Muscle layer of colon (tissue), 2 donors: ENCODE measurements around the gene GNG8.

Source experiments
- H3K27ac ChIP-seq: one replicate; pipeline ENCODE4 v1.7.0; 2013; ENCODE audit warnings: low read depth, mild to moderate bottlenecking, low read length, moderate library complexity
- H3K27me3 ChIP-seq, 2 donors: one replicate each; pipeline ENCODE4 v1.7.0; 2013; ENCODE audit warnings: low read length in 2 of 2, mild to moderate bottlenecking in 2 of 2; ENCODE audit not compliant: insufficient read depth in 2 of 2, control insufficient read depth in 1 of 2
- H3K36me3 ChIP-seq: one replicate; pipeline ENCODE4 v1.7.0; 2013; ENCODE audit warnings: mild to moderate bottlenecking, low read length; ENCODE audit not compliant: insufficient read depth
- H3K4me1 ChIP-seq: one replicate; pipeline ENCODE4 v1.7.0; 2013; ENCODE audit warnings: mild to moderate bottlenecking, low read length; ENCODE audit not compliant: insufficient read depth
- H3K4me3 ChIP-seq, 2 donors: one replicate each; pipeline ENCODE4 v1.7.0; 2013; ENCODE audit warnings: low read length in 2 of 2, low read depth in 1 of 2, mild to moderate bottlenecking in 1 of 2, moderate library complexity in 1 of 2
- H3K9ac ChIP-seq: one replicate; pipeline ENCODE4 v1.7.0; 2013; ENCODE audit warnings: low read length
- H3K9me3 ChIP-seq: one replicate; pipeline ENCODE4 v1.7.0; 2013; ENCODE audit warnings: mild to moderate bottlenecking, low read length
- donor health status: abdominal sarcoma.
- donor health status: Adenocarcinoma of cecum.

GNG8 gene

DNA sequence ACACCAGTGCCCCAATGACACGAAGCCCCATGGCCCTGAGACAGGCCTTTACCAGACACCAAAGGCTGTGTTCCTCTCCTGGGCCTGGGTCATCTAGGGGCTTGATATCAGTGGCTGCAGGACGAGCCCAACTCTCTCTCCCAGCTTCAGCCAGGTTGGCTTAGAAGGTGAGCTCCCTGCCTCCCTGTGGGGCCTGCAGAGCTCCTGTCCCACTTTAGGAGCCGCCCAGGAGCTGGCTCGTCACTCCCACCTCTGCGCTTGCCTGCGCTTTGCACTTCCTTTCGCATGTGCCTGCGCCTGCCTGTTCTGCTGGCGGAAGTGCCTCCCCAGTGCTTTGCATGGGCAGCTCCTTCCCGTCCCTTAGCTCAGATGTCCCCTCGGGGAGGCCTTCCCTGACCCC is 30.0 kb downstream of the GNG8 start:
- no peak overlapping the region for H3K27ac ChIP-seq
- H3K27me3 ChIP-seq = no peaks in the 10 kb centered on the region
- H3K9me3 ChIP-seq = no peaks in the 10 kb centered on the region
- H3K4me1 ChIP-seq = peaks cover 40% of the 10 kb centered on the region
- peak overlapping the region; percentile 17 for H3K9ac ChIP-seq
- H3K36me3 ChIP-seq = peaks cover 50% of the 10 kb centered on the region
- H3K4me3 ChIP-seq = no peak overlapping the region

DNA sequence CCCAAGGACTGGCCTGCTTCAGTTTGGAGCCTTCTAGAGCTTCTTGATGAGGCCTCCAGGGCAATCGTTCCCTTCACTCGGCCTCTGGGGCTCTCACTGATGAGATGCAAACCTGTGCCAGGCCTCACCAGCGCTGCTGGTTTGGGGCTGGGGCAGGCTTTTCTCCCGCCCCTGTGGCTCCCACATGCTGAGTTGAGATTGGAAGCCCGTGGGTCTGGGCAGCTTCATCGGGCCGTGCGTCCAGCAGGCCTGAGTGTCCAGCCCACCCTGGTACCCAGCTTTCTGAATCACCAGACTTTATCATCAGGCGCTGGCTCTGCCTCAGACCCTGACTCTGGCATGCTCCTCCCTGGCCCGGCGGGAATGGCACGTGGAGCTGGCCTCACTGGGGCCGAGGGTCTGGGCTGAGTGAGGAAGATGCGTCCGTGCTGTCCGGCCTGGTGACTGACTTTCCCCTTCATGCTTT is 30.6 kb downstream of the GNG8 start:
- Histone ChIP-seq H3K36me3 (peaks cover 45% of the 10 kb centered on the region), H3K27me3 (no peaks in the 10 kb centered on the region), H3K4me1 (peaks cover 40% of the 10 kb centered on the region), H3K4me3 (peak overlapping the region in 1 of 2 donors; percentile 3), H3K9me3 (no peaks in the 10 kb centered on the region), H3K27ac (no peak overlapping the region), H3K9ac (peak overlapping the region; percentile 17)

GRCh38 chr19:46604781-46605355 is 31.1 kb downstream of the GNG8 start:
- H3K9me3 ChIP-seq = no peaks in the 10 kb centered on the region
- H3K27me3 ChIP-seq = no peaks in the 10 kb centered on the region
- peaks cover 43% of the 10 kb centered on the region for H3K4me1 ChIP-seq
- peaks cover 43% of the 10 kb centered on the region for H3K36me3 ChIP-seq
- no peak overlapping the region for H3K9ac ChIP-seq
- H3K27ac ChIP-seq = no peak overlapping the region
- H3K4me3 ChIP-seq = peak overlapping the region in 1 of 2 donors; percentile 3

- Histone ChIP-seq H3K27ac (peak overlapping the region; percentile 91), H3K4me1 (peaks cover 44% of the 10 kb centered on the region)
Measured at GRCh38 chr19:46603752-46604231, 32.2 kb downstream of the GNG8 start.

GRCh38 chr19:46603195-46603637 is 32.8 kb downstream of the GNG8 start:
- Histone ChIP-seq H3K27me3 (no peaks in the 10 kb centered on the region), H3K36me3 (peaks cover 26% of the 10 kb centered on the region), H3K9ac (peak overlapping the region; percentile 96), H3K27ac (peak overlapping the region; percentile 91), H3K9me3 (no peaks in the 10 kb centered on the region), H3K4me1 (peaks cover 44% of the 10 kb centered on the region), H3K4me3 (peak overlapping the region; percentile 84 to 99)

More at GRCh38 chr19:46603752-46604231, 32.2 kb downstream of the GNG8 start:
- peak overlapping the region; percentile 96 for H3K9ac ChIP-seq
- H3K4me3 ChIP-seq = peak overlapping the region in 1 of 2 donors; percentile 99
- no peaks in the 10 kb centered on the region for H3K9me3 ChIP-seq
- peaks cover 32% of the 10 kb centered on the region for H3K36me3 ChIP-seq
- H3K27me3 ChIP-seq = no peaks in the 10 kb centered on the region

GRCh38 chr19:46602392-46603194 is 33.4 kb downstream of the GNG8 start:
- peaks cover 21% of the 10 kb centered on the region for H3K36me3 ChIP-seq
- H3K9ac ChIP-seq = peak overlapping the region; percentile 96
- peak overlapping the region; percentile 84 to 99 for H3K4me3 ChIP-seq
- no peaks in the 10 kb centered on the region for H3K27me3 ChIP-seq
- H3K27ac ChIP-seq = peak overlapping the region; percentile 91
- peaks cover 44% of the 10 kb centered on the region for H3K4me1 ChIP-seq
- H3K9me3 ChIP-seq = no peaks in the 10 kb centered on the region

DNA sequence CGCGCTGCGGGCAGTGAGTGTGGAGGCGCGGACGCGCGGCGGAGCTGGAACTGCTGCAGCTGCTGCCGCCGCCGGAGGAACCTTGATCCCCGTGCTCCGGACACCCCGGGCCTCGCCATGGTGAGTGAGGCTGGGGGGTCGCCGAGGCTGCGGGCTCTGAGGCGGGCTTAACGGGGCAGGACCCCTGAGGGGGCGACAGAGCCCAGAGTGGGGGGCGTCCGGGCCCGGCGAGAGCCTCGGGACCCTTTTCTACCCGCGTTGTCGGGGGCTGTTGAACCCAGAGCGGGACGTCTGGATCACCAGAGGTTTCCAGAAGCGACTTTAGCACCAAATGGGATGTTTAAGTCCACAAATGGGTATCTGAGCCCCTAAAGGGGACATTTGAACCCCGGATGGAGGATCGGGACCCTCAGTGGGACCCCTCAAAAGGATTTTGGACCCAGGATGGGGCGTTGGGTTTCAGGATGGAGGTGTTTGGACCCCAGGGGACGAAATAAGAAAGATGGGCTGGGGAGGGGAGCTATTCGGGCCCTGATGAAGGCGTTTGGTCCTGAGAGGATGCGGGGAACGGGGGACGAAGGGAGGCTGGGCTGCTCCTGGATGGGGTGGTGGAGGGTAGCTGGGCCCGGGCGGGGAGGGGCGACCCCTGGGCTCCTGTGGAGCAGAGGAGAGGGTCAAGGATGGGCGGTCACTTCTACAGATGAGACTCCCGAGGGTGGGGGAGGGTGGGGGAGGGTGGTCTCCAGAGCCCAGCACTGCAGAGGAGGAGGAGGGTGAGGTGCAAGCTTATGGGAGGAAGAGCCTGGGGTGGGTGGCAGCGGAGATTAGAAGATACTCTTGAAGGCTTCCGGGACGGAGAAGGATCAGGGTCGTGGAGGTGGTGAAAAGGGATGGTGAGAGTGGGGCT is 34.4 kb downstream of the GNG8 start, which contains the start of gene CALM3:
TSS of gene CALM3 (plus strand) at position 13 of the 907 bp plus-strand sequence. CDS start at position 118, 105 bp downstream.
- peak within 1 kb of the TSS; percentile 96 for H3K9ac ChIP-seq
- H3K36me3 ChIP-seq = peaks cover 10% of the 10 kb centered on the region
- H3K4me1 ChIP-seq = peaks cover 44% of the 10 kb centered on the region
- no peaks in the 10 kb centered on the region for H3K27me3 ChIP-seq
- H3K4me3 ChIP-seq = peak within 1 kb of the TSS; percentile 85 to 99
- peak within 1 kb of the TSS; percentile 91 for H3K27ac ChIP-seq
- H3K9me3 ChIP-seq = no peaks in the 10 kb centered on the region

- Histone ChIP-seq H3K4me3 (peak overlapping the region; percentile 60 to 85), H3K9ac (peak overlapping the region; percentile 39), H3K27ac (peak overlapping the region; percentile 84), H3K36me3 (peaks cover 1% of the 10 kb centered on the region), H3K4me1 (peaks cover 40% of the 10 kb centered on the region), H3K9me3 (no peaks in the 10 kb centered on the region), H3K27me3 (no peaks in the 10 kb centered on the region)
Measured at GRCh38 chr19:46600384-46601317, 35.4 kb downstream of the GNG8 start.

DNA sequence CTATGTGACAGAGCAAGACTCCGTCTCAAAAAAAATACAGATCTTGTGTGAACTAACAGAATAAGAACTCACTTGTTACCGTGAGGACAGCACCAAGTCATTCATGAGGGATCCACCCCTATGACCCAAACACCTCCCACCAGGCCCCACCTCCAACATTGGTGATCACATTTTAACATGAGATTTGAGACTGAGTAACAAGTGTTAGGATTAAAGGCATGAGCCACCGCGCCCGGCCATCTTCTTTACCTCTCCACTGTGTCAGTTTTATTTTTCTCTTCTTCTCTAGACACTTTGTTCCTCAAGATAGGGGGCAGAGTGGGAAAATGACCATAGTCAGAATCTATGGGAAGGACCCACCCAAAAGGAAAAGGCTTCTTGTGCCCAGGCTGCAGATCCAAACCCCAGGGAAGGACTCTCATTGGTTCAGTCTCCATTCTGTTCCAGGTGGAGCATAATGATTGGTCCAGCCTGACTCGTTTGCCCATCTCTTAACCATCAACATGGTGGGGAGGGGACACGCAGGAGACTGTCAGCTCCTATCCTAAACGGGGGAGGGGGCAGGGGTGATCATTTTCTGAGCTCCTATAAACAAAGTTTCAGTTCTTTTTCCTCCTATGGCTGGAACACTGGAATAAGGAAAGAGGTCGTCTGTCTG is 36.2 kb downstream of the GNG8 start:
- Histone ChIP-seq H3K4me3 (peak overlapping the region; percentile 60 to 85), H3K36me3 (no peaks in the 10 kb centered on the region), H3K9me3 (no peaks in the 10 kb centered on the region), H3K27ac (peak overlapping the region; percentile 84), H3K9ac (peak overlapping the region; percentile 39), H3K27me3 (no peaks in the 10 kb centered on the region), H3K4me1 (peaks cover 32% of the 10 kb centered on the region)
